ENCODE measurements around the gene ATXN10. TPM values are rescaled to one million over a fixed set of nuclear protein-coding genes. Genes with fewer than 3 reads are reported as not detected.

ATXN10 gene
- polyA plus RNA-seq, 3 donors: 60.1 to 106 (median 92.4) TPM

DNA sequence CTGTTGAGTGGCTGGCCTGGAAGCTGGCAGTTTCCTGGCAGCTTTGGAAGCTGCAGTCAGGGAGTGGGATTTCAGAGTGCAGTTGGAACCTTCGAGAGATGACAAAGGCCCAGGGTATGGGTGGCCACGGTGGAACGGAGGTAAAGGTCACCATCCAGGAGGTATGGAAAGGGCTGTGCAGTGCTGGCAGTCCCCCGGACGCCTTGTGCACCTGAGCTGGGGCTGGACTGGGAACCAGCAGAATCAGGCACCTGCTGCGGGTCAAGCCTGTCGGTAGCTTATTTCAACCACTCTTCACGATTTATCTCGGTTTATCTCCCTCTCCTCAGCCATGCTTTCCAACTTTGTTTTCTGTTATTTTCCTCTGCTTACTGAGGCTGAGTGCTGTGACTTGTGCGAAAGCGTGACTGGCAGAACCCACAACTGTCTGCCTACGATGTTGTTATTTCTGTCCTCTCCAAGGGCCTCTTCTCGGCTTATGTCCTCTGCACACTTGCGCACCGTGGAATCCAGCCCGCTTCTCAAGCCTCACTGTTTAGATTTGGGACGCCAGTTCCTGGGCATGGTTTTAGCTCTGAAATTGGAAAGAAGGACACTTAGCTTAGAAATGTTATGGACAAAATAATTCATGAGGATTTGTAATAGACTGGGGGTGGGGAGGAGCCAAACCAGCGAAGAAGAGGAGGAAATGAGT, 24.0 kb upstream of the ATXN10 start:
- Mint-ChIP-seq H3K4me1 (peaks cover 11% of the 10 kb centered on the region), H3K4me3 (peak overlapping the region in 1 of 2 donors; percentile 12), H3K36me3 (no peaks in the 10 kb centered on the region), H3K27me3 (ENCODE audit: low read depth in 3 of 3) (peaks cover 40 to 71% (median 53%) of the 10 kb centered on the region in 3 donors), H3K9me3 (peaks cover 0 to 3% (median 0%) of the 10 kb centered on the region in 7 donors), H3K27ac (no peak overlapping the region)
- Histone ChIP-seq H3K4me3 (replicated peaks in 1 of 3; ENCODE audit: low read depth in 2 of 3, low read length in 3 of 3) (no peak overlapping the region), H3K4me1 (ENCODE audit: control insufficient read depth in 1 of 2, insufficient read depth in 2 of 2, low read length in 2 of 2) (peaks cover 5 to 8% of the 10 kb centered on the region in 2 donors), H3K27me3 (ENCODE audit: control insufficient read depth in 2 of 2, insufficient read depth in 2 of 2, low read length in 2 of 2) (peaks cover 4 to 33% of the 10 kb centered on the region in 2 donors), H3K9me3 (replicated peaks in 1 of 2; ENCODE audit: control insufficient read depth in 1 of 2, insufficient read depth in 1 of 2, low read length in 2 of 2) (peaks cover 0 to 2% of the 10 kb centered on the region in 2 donors), H3K4me2 (replicated peaks; ENCODE audit: extremely low read depth, low read length, poor library complexity, severe bottlenecking) (no peak overlapping the region), H2AFZ (ENCODE audit: insufficient read depth, low read depth, low read length, poor library complexity, severe bottlenecking) (no peak overlapping the region), H3K36me3 (replicated peaks in 1 of 2; ENCODE audit: control insufficient read depth in 1 of 2, insufficient read depth in 2 of 2, low read length in 2 of 2) (no peaks in the 10 kb centered on the region), H3K27ac (ENCODE audit: low read depth in 1 of 2, low read length in 2 of 2) (no peak overlapping the region), H3K9ac (ENCODE audit: insufficient read depth, low read length, poor library complexity, severe bottlenecking) (no peak overlapping the region), H4K20me1 (ENCODE audit: insufficient read depth, low read length) (no peaks in the 10 kb centered on the region), H3K79me2 (ENCODE audit: insufficient read depth, low read length) (no peaks in the 10 kb centered on the region)
- intact Hi-C loops (cut with micrococcal nuclease): loop anchor here (2.0 to 10.0 kb wide), 3 partner anchors 70 to 469 kb away; no protein-coding TSS in a partner anchor
- DNase-seq: no peak
- TF ChIP-seq, protein P1, sequence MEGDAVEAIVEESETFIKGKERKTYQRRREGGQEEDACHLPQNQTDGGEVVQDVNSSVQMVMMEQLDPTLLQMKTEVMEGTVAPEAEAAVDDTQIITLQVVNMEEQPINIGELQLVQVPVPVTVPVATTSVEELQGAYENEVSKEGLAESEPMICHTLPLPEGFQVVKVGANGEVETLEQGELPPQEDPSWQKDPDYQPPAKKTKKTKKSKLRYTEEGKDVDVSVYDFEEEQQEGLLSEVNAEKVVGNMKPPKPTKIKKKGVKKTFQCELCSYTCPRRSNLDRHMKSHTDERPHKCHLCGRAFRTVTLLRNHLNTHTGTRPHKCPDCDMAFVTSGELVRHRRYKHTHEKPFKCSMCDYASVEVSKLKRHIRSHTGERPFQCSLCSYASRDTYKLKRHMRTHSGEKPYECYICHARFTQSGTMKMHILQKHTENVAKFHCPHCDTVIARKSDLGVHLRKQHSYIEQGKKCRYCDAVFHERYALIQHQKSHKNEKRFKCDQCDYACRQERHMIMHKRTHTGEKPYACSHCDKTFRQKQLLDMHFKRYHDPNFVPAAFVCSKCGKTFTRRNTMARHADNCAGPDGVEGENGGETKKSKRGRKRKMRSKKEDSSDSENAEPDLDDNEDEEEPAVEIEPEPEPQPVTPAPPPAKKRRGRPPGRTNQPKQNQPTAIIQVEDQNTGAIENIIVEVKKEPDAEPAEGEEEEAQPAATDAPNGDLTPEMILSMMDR (IDR thresholded peaks at IDR 0.05): no peak
- 84% methylated on average over 15 of the region's 18 CpGs for WGBS (ENCODE audit: insufficient coverage)

- H3K27me3 Mint-ChIP-seq (ENCODE audit: low read depth in 3 of 3): peaks cover 46 to 72% (median 51%) of the 10 kb centered on the region in 3 donors
- no peak for DNase-seq
- H3K4me1 ChIP-seq (ENCODE audit: control insufficient read depth in 1 of 2, insufficient read depth in 2 of 2, low read length in 2 of 2): peaks cover 5 to 8% of the 10 kb centered on the region in 2 donors
- H3K27ac Mint-ChIP-seq: no peak overlapping the region
- H3K36me3 ChIP-seq (replicated peaks in 1 of 2; ENCODE audit: control insufficient read depth in 1 of 2, insufficient read depth in 2 of 2, low read length in 2 of 2): no peaks in the 10 kb centered on the region
- WGBS (ENCODE audit: insufficient coverage): 70% methylated on average over 22 of the region's 24 CpGs
- H2AFZ ChIP-seq (ENCODE audit: insufficient read depth, low read depth, low read length, poor library complexity, severe bottlenecking): no peak overlapping the region
- H3K4me1 Mint-ChIP-seq: peaks cover 9% of the 10 kb centered on the region
- peak overlapping the region in 1 of 2 donors; percentile 12 for H3K4me3 Mint-ChIP-seq
- no peak overlapping the region for H3K27ac ChIP-seq (ENCODE audit: low read depth in 1 of 2, low read length in 2 of 2)
- TF ChIP-seq, protein P1 (IDR thresholded peaks at IDR 0.05): no peak
- intact Hi-C loops (cut with micrococcal nuclease): loop anchor here (5.0 to 10.0 kb wide), 2 partner anchors 71 to 466 kb away; no protein-coding TSS in a partner anchor
- no peaks in the 10 kb centered on the region for H3K36me3 Mint-ChIP-seq
- no peak overlapping the region for H3K9ac ChIP-seq (ENCODE audit: insufficient read depth, low read length, poor library complexity, severe bottlenecking)
- no peak overlapping the region for H3K4me2 ChIP-seq (replicated peaks; ENCODE audit: extremely low read depth, low read length, poor library complexity, severe bottlenecking)
- H3K27me3 ChIP-seq (ENCODE audit: control insufficient read depth in 2 of 2, insufficient read depth in 2 of 2, low read length in 2 of 2): peaks cover 4 to 33% of the 10 kb centered on the region in 2 donors
- H3K4me3 ChIP-seq (replicated peaks in 1 of 3; ENCODE audit: low read depth in 2 of 3, low read length in 3 of 3): no peak overlapping the region
- peaks cover 0 to 3% (median 0%) of the 10 kb centered on the region in 7 donors for H3K9me3 Mint-ChIP-seq
- H4K20me1 ChIP-seq (ENCODE audit: insufficient read depth, low read length): no peaks in the 10 kb centered on the region
- H3K9me3 ChIP-seq (replicated peaks in 1 of 2; ENCODE audit: control insufficient read depth in 1 of 2, insufficient read depth in 1 of 2, low read length in 2 of 2): peaks cover 0 to 2% of the 10 kb centered on the region in 2 donors
- H3K79me2 ChIP-seq (ENCODE audit: insufficient read depth, low read length): no peaks in the 10 kb centered on the region
Observed at GRCh38 chr22:45648301-45649117, 23.1 kb upstream of the ATXN10 start.

Data from CD14-positive monocyte (primary cell).